Liver (tissue), 3 donors: ENCODE measurements around the gene ITGA8.

Experiments used
- CTCF ChIP-seq: fragments of 150-350 bp; IDR thresholded peaks from 2 replicates; pipeline ENCODE4 v1.5.1; 2017; ENCODE audit warnings: improper control_type of control experiment, low read depth, low read length; ENCODE audit not compliant: missing input control
- EGR1 ChIP-seq, 2 donors: IDR thresholded peaks; 2 replicates each; pipeline ENCODE4 v1.6.1; 2016 to 2018; ENCODE audit warnings: antibody characterized with exemption in 2 of 2, low read depth in 2 of 2
- FOXA2 ChIP-seq: IDR thresholded peaks from 2 replicates; pipeline ENCODE4 v1.6.1; 2016; ENCODE audit warnings: antibody characterized with exemption
- GABPA ChIP-seq, 2 donors: IDR thresholded peaks in 1 of 2; conservative IDR thresholded peaks in 1 of 2; 2 replicates each; pipeline ENCODE4 v1.6.1; 2016; ENCODE audit warnings: antibody characterized with exemption in 2 of 2, mild to moderate bottlenecking in 1 of 2, moderate library complexity in 1 of 2
- HNF4G ChIP-seq: IDR thresholded peaks from 2 replicates; pipeline ENCODE4 v1.6.1; 2016; ENCODE audit warnings: antibody characterized with exemption
- JUND ChIP-seq, 2 donors: IDR thresholded peaks; 2 replicates each; pipeline ENCODE4 v1.6.1; 2016; ENCODE audit warnings: antibody characterized with exemption in 2 of 2
- MAX ChIP-seq: IDR thresholded peaks from 2 replicates; pipeline ENCODE4 v1.6.1; 2016; ENCODE audit warnings: antibody characterized with exemption
- donor health status: healthy.
- donor health status: healthy.

GRCh38 chr10:15550950-15551349 lies 168.8 kb downstream of the ITGA8 start:
- TF ChIP-seq GABPA (IDR thresholded peaks at IDR 0.05 in 1 of 2, conservative IDR thresholded peaks at IDR 0.05 in 1 of 2) (no peak), CTCF (no peak), EGR1 (IDR thresholded peaks at IDR 0.05; ENCODE audit: low read depth in 2 of 2) (no peak), HNF4G (no peak), JUND (IDR thresholded peaks at IDR 0.05) (no peak), MAX (no peak), FOXA2 (no peak)
